Tibial artery (tissue), 4 donors: ENCODE measurements around the gene SURF6.

Experiments used
- DNase-seq, 2 donors: peaks; one replicate each; pipeline ENCODE4 v3.0.0-alpha.2; 2019
- H3K27ac ChIP-seq, 2 donors: fragments of 200-600 bp; sonication (generic) in 1 of 2; 1 replicate in 1 of 2; 2 replicates in 1 of 2; pipeline ENCODE4 v1.5.1; 2018 to 2019; ENCODE audit warnings: mild to moderate bottlenecking in 1 of 2
- H3K27me3 ChIP-seq, 2 donors: fragments of 200-600 bp; sonication (generic) in 1 of 2; one replicate each; pipeline versions ENCODE4 v1.5.1 to v1.6.0; 2016 to 2019
- H3K36me3 ChIP-seq, 3 donors: fragments of 200-600 bp; sonication (generic) in 2 of 3; one replicate each; pipeline ENCODE4 v1.5.1; 2016 to 2019; ENCODE audit warnings: mild to moderate bottlenecking in 2 of 3
- H3K4me1 ChIP-seq, 4 donors: fragments of 200-600 bp; sonication (generic) in 2 of 4; 1 replicate in 3 of 4; 2 replicates in 1 of 4; pipeline ENCODE4 v1.5.1; 2016 to 2019
- H3K4me3 ChIP-seq, 2 donors: fragments of 200-600 bp; sonication (generic) in 1 of 2; 1 replicate in 1 of 2; 2 replicates in 1 of 2; pipeline ENCODE4 v1.5.1; 2018 to 2019; ENCODE audit warnings: mild to moderate bottlenecking in 2 of 2
- H3K9me3 ChIP-seq, 3 donors: fragments of 200-600 bp; sonication (generic) in 1 of 3; one replicate each; pipeline ENCODE4 v1.5.1; 2016 to 2019
- intact Hi-C: fragments of 100-400 bp; cut with DNase I; formaldehyde crosslinking; loops from one replicate; pipeline ENCODE4 v1.15.0; 2023; ENCODE audit warnings: low total_unique reads
- TF ChIP-seq, protein P1 (sequence below), 2 experiments: fragments of 200-600 bp in 1 of 2; fragments of 450-650 bp in 1 of 2; IDR thresholded peaks; one replicate each; pipeline ENCODE4 v1.5.1; 2017 to 2019; ENCODE audit warnings: antibody characterized with exemption in 2 of 2, mild to moderate bottlenecking in 1 of 2, moderate library complexity in 1 of 2

Gene SURF6

DNA sequence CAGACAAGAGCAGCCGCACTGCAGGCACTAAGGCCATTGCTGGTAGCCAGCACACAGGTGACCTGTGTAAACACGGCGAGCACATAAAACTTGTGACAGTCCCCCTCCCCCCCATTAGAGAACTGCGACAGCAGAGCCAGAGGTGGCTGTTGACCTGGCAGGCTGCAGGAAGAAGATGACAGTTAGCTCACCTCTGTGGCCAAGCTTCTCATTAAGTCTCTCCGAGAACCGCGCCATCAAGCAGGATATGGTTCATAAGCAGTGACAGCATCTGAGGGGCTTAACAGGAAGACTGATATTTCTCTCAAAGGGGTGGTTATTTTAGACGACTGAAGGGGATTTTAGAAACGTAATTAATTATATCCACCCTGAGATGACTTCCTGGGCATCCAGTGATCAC is 34.7 kb upstream of the SURF6 start:
- H3K4me1 ChIP-seq = peaks cover 0 to 77% (median 64%) of the 10 kb centered on the region in 4 donors
- no peaks in the 10 kb centered on the region for H3K27me3 ChIP-seq
- no peak overlapping the region for H3K27ac ChIP-seq
- no peak for DNase-seq
- TF ChIP-seq, protein P1, sequence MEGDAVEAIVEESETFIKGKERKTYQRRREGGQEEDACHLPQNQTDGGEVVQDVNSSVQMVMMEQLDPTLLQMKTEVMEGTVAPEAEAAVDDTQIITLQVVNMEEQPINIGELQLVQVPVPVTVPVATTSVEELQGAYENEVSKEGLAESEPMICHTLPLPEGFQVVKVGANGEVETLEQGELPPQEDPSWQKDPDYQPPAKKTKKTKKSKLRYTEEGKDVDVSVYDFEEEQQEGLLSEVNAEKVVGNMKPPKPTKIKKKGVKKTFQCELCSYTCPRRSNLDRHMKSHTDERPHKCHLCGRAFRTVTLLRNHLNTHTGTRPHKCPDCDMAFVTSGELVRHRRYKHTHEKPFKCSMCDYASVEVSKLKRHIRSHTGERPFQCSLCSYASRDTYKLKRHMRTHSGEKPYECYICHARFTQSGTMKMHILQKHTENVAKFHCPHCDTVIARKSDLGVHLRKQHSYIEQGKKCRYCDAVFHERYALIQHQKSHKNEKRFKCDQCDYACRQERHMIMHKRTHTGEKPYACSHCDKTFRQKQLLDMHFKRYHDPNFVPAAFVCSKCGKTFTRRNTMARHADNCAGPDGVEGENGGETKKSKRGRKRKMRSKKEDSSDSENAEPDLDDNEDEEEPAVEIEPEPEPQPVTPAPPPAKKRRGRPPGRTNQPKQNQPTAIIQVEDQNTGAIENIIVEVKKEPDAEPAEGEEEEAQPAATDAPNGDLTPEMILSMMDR (IDR thresholded peaks at IDR 0.05) = no peak
- intact Hi-C loops = no loop called here
- peaks cover 14 to 36% (median 32%) of the 10 kb centered on the region in 3 donors for H3K36me3 ChIP-seq
- H3K4me3 ChIP-seq = no peak overlapping the region
- H3K9me3 ChIP-seq = no peaks in the 10 kb centered on the region

DNA sequence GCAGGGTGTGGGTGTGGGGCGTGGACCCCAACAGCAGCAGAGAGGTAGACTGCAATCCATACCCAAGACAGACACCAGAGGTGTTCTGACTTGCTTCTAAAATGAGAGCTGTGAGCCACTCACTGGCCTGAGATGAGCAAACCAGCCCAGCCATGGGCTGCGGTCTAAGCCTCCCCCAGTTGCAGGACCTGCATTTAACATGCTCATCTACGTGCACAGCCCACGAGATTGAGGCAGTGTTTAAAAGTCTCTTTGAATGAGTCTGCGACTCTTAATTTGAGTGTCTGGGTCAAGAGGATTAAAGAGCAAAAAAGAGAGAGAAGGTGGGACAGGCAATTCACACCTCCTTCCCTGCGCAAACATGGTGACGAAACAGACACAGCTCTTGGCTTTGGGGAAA is 33.9 kb upstream of the SURF6 start:
- TF ChIP-seq, protein P1 (IDR thresholded peaks at IDR 0.05) = no peak
- no peak overlapping the region for H3K27ac ChIP-seq
- peaks cover 19 to 44% (median 40%) of the 10 kb centered on the region in 3 donors for H3K36me3 ChIP-seq
- peaks cover 0 to 77% (median 63%) of the 10 kb centered on the region in 4 donors for H3K4me1 ChIP-seq
- H3K27me3 ChIP-seq = no peaks in the 10 kb centered on the region
- no peak overlapping the region for H3K4me3 ChIP-seq
- intact Hi-C loops = no loop called here
- no peak for DNase-seq
- H3K9me3 ChIP-seq = no peaks in the 10 kb centered on the region

DNA sequence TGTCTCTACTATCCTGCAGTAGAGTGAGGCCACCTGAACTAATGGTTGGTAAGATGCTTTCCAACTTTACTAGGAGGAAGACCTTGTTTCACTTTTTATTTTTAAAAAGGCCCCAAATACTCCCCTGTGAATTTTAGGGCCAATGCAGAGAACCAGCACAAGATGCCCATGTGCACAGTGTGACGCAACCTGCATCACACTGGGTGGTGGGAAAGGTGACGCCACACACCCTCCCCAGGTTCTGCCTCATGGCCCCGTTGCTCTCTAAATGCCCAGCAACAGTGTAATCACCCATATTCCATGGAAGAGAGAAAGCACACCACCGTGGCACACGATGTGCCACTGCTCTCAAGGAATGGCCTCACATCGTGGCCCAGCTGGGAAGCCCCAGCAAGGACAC is 33.4 kb upstream of the SURF6 start:
- H3K36me3 ChIP-seq = peaks cover 24 to 49% (median 45%) of the 10 kb centered on the region in 3 donors
- TF ChIP-seq, protein P1 (IDR thresholded peaks at IDR 0.05) = no peak
- H3K27ac ChIP-seq = no peak overlapping the region
- no peaks in the 10 kb centered on the region for H3K27me3 ChIP-seq
- H3K4me3 ChIP-seq = no peak overlapping the region
- no peak for DNase-seq
- peaks cover 0 to 72% (median 59%) of the 10 kb centered on the region in 4 donors for H3K4me1 ChIP-seq
- intact Hi-C loops = no loop called here
- no peaks in the 10 kb centered on the region for H3K9me3 ChIP-seq

DNA sequence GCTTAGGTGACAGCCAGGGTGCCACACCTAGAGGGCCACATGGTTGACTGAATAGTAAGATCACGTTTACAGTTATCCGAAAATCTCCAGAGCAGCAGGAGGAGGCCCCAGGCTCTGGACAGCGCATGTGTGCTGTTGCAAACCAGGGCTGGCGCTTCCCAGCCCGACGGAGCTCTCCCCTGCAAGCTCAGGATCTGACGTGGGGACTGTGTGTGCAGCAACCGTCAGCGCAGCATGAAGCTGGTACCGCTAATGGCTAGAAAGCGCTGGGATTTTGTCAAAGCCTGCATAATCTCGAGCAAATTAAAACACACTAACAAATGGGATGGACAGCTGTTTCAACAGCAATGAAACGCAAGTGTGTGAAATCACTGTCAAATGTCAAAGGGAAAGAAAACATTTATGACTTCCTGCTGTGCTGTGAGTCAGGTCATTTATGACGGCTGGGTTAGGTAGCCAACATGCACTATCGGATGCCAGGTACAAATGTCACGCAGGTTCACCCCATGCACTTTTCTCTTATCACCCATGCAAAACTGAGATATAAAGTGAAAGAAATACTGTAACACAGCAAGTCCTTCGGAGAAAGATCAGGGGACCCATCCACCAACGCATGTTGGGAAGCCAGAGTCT is 32.4 kb upstream of the SURF6 start:
- Histone ChIP-seq H3K9me3 (no peaks in the 10 kb centered on the region), H3K4me1 (peaks cover 0 to 62% (median 51%) of the 10 kb centered on the region in 4 donors), H3K4me3 (no peak overlapping the region), H3K27me3 (no peaks in the 10 kb centered on the region), H3K27ac (no peak overlapping the region), H3K36me3 (peaks cover 34 to 59% (median 53%) of the 10 kb centered on the region in 3 donors)
- intact Hi-C loops = no loop called here
- DNase-seq = no peak
- TF ChIP-seq, protein P1 (IDR thresholded peaks at IDR 0.05) = no peak

DNA sequence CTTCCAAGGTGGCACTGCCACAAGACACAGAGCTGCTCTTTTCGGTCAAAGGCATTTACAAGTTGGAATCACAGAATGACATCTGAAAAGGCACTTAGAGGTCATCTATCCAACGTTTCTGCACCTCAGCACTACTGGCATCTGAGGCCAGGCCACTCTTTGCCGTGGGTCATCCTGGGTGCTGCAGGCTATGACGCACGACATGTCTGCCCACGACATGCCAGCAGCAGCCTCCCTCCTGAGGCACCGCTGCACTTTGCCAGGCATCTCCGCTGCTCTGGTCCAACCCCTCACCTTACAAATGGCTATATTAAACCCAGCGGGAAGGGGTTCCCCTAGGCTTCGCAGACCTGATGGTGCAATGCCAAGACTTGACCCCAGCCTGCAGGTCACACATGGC is 31.8 kb upstream of the SURF6 start:
- DNase-seq = no peak
- H3K4me3 ChIP-seq = no peak overlapping the region
- intact Hi-C loops = no loop called here
- peaks cover 37 to 59% (median 55%) of the 10 kb centered on the region in 3 donors for H3K36me3 ChIP-seq
- H3K4me1 ChIP-seq = peaks cover 0 to 56% (median 48%) of the 10 kb centered on the region in 4 donors
- TF ChIP-seq, protein P1 (IDR thresholded peaks at IDR 0.05) = no peak
- no peaks in the 10 kb centered on the region for H3K9me3 ChIP-seq
- H3K27ac ChIP-seq = no peak overlapping the region
- no peaks in the 10 kb centered on the region for H3K27me3 ChIP-seq
